Stimulated activated CD4-positive, alpha-beta T cell treated with anti-CD3 and anti-CD28 coated beads, TNF-alpha, amount 100 ng/mL, for 48 hours (primary cell): Measurements from ENCODE around the gene FRMD1.

Source experiments
- DNase-seq, 3 donors: peaks; one replicate each; pipeline ENCODE4 v3.0.0-alpha.2; 2020; ENCODE audit warnings: low read depth in 3 of 3

Gene FRMD1

DNA sequence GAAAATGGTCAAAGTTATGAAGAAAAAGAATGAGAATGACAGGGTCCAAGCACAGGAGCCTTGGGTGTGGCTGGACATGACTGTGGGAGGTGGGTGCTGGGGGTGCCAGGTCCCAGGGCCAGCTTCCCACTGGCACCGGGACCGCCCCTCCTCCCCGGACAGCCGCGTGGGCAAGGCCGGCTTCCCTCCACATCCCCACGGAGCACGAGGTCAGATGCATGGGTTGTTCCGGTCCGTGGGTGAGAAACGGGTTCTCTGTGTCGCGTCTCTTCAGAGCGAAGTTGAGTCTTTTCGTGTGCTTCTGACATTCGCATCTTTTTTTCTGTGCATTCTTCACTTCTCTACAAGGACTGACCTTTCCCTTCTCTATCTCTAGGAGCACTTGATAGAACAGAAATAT, 51.5 kb downstream of the FRMD1 start:
- DNase-seq = no peak

DNA sequence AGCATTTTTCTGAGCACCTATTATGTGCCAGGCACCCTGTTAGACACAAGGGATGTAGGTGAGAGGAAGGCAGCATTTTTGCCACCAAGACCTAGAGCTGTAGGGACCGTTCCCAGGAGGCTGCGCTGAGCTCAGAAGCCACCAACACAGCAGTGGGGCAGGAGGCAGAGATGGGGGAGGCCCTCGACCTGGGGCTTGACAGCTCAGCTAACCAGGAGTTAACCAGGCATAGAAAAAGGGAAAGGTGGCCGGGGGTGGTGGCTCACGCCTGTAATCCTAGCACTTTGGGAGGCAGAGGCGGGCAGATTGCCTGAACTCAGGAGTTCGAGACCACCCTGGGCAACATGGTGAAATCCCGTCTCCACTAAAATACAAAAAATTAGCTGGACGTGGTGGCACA, 52.1 kb downstream of the FRMD1 start:
- DNase-seq = no peak

DNA sequence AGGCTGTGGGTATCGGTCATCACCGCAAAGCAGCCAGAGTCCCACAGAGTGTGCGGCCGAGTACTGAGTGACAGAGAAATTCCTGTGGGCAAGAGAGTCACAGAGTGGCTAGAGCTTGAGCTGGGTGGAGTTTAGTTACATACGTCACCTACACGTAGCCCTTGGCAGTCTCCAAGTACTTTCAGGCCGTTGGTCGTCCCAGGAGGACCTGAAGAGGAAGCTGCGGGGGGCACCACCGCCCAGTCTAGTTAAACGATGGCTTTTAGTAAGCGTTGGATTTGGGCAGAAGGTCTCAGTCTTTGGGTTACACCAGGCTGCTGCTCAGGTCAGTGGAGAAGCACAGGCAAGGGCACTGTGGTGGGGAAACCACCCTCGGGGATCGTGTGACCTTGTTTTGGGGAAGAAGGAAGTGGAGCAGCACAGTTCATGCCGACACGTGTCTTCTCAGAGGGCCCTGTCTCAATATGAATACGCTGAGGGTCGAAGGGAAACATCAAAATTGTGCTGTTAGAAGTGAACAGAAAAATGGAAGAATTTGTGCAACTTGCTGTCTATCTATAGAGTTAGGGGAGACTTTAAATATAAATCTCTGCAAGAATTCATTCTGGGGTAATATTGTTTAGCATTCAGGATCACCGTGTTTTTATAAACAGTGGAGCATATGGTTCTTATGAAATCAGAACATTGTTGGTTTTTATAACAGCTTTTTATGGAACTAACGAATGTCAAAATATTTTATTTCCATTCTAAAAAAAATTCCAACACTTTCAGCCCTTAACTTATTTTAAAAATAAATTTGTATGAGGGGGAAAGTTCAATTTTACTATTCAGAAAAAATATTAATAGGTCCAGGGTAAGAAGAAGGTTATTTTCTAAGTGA, 52.9 kb downstream of the FRMD1 start:
- no peak for DNase-seq

DNA sequence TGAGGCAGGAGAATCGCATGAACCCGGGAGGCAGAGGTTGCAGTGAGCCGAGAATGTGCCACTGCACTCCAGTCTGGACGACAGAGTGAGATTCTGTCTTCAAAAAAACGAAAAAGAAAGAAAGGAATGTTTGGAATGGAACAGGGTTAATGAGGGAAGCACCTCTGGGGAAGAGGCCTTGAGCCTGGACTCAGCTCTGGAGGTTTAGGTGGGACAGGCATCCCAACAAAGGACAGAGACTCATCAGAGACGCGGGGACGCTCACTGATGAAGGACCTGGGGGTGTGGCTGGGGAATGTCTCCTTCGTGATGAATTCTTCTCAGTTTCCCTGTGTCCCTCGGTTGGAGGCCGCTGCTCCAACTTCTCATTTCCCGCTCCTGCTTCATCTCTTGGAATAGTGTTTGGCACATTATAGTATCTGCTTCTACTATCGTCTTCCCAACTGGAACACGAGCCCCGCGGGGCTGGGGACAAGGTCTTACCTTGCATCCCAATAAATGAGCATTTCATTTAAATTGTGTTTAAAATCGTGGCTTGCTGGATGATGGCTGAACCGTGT, 54.0 kb downstream of the FRMD1 start:
- no peak for DNase-seq

DNA sequence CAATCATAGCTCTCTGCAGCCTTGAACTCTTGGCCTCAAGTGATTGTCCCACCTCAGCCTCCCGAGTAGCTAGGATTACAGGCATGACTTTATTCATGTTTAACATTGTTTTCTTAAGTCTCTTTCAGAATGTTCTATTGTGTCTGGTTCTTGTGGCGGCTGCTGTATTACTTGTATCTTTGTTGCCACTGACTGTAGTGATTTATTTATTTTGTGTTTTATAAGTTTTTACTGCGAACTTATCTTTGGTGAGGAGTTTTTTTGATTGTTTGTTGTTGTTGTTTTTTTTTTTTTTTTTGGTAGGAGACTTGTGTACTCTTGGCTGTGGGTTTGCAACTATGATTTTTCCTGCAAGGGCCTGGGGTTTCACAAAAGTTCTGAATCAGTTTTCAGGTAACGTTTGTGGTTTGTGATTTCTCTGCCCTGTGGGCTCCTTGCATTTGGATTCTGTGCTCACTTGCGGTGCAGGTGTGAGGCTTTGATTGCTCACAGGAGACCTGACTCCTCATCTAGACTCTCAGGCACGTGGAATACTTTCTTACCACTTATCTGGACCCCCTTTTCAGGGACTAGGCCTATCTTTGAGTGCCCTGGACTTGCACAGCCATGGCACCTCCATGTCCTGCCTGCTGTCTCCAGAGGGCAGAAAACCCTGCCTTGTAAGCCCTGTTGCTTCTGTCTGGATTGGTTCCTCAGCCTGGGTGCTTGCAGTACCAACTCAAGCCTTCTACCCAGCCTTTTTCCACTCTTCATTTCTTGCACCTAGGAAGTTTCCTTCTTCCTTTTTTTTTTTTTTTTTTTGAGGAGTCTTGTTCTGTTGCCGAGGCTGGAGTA, 56.3 kb downstream of the FRMD1 start:
- DNase-seq = no peak

DNA sequence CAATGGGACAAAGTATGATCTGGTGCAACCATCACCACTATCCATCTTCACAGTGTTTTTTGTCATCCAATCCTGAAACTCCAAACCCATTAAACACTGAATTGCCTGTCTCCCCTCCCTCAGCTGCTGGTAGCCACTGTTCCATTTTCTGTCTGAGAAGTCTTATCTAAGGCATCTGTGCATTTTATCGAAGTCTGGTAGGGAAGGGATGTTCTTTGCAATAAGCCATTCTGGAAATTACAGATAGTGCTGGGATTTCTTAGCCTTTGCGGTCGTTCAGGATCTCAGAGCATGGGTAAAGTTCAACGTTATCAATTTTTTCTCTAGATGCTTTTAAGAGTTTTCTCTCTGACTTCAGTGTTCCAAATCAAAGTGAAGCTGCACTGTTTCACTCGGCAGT, 57.4 kb downstream of the FRMD1 start:
- no peak for DNase-seq

GRCh38 chr6:168020242-168020641, 58.8 kb downstream of the FRMD1 start:
- DNase-seq = no peak

DNA sequence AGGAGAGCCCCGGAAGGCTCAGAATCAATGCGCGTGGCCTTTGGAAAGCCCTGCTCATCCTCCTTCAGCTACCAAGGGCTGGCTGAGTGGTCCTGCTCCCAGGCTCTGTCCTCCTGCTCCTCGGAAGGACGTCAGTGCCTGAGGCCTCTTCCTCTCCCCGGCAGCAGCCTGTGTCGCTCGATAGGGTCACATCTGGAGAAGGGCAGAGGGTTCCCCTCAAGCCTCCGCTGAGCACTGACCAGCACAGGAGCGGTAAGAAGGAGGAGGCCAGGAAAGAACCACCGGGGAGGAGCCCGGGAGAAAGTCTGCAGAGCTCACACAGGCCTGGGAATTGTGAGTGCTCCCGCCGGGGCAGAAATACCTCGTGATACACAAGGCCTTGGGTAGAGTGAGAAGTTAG, 60.3 kb downstream of the FRMD1 start:
- no peak for DNase-seq

- no peak for DNase-seq
Observed at GRCh38 chr6:168017629-168018028, 61.4 kb downstream of the FRMD1 start.

DNA sequence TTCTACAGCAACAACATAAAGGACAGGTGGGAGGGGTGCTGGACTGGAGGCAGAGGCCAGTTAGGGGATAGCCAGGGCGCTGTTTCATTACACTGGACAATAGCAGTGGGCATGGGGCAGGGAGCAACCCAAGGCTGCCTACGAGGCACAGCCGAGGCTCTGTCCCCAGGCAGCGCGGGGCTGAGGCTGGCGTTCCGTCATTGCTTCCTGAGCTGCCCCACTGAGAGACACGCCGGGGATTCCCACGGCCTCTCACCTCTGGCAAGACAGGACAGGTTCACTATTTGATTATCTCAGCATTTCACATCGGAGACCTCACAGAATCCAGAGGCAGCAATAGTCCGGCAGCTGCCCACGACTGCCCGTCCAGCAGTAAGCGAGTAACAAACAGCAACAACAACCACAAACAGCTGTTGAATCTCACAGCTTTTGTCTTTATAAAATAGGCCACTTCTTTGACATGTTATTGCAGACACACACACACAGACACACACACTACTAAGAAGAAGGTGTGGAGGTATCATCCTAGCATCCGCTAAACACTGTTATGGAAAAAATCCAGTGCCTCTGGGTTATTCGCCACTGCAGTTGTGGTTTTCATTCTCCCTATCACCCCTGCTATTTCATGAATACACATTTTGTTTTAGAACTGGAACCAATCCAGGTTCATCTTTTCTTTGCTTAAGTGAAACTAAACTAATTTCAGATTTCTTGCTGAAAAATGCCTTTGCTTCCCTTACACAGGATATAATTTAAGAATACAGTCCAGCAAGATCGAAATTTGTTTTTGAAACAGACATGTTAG, 62.1 kb downstream of the FRMD1 start:
- no peak for DNase-seq

DNA sequence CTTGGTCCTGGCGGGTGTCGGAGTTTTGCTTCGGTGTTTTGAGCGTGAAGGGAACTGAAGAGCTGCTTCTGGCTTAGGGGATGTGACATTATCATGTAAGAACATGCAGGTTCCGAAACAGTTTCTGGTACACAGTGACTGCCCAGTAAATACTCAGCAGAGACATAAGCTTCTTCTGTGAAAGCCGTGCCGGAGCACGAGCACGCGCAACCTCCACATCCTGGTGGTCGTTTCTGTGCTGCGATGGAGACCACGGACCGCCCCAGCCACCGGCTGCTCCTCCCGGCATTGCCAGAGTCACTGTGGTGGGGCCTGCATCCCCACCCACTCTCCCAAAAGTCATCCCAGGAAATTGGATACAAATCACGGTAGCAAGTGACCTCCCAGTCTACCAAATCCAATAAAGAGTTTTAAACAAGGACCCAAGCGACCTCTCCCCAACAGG, 62.8 kb downstream of the FRMD1 start:
- DNase-seq = no peak

- no peak for DNase-seq
Observed at GRCh38 chr6:168015482-168016175, 63.4 kb downstream of the FRMD1 start.

DNA sequence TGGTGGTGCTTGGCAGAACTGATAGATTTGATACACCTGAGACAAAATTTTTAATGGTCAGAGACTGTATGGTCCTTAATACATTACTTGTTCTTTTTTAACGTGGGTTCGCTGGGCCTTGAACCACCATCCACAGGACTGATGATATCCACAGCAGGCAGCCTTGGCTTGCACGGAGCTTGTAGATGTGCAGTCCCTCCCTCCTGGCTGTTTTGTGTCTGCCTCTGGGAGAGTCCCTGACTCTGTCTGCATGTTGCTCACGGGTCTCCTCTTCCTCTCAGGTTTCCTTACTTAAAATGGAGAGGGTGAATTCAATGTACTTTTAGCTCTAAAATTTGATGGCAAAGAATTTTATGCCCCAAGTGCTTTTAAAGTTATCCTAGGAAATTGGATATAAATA, 64.0 kb downstream of the FRMD1 start:
- no peak for DNase-seq

DNA sequence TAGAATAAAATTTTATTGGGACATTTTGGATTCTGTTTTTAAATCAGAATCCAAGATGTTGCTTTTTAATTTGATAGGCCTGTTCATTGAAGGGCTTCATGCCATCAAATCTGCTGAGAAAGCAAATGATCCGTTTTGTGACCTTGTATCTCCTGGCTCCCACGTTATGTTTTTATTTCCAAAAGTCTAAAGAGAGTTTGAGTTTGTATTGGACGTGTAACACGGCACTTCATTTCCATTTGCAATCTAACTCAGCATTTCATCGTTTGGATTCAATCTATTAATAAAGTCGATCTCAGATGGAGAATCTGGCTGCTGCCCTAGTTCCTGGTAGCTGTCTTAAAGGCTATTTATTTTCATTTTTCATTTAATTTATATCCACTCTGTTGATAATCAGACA, 64.6 kb downstream of the FRMD1 start:
- no peak for DNase-seq

DNA sequence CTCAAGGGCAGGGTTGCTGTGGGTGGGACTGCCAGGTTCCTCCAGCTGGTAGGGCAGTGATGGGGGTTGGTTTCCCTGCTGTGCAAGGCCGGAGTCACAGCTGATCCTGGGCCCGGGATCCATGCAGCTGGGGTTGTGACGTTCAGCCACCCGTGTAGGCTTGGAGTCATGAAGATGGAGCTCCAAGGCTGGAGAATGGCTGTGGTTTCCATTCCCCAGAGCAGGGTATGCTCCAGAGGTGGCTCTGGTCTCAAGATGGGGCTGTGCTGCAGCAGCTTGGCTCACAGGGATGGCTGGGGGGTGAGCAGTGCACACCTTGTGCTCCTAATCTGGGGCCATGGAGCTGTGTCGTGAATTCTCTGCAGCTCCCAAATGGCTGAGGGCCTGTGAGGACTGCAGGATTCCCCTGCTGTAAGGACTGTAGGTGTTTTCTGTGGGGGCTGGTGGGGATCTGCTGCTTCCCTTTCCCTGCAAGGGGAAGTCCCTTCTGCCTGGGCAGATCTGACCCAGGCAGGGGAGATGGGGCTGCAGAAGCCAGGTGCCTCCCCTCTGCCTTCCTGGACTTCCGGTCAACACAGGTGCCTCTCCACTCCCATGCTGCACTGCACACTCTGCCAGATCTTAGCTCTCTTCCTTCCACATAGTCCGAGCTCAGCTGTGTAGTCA, 65.6 kb downstream of the FRMD1 start:
- no peak for DNase-seq

DNA sequence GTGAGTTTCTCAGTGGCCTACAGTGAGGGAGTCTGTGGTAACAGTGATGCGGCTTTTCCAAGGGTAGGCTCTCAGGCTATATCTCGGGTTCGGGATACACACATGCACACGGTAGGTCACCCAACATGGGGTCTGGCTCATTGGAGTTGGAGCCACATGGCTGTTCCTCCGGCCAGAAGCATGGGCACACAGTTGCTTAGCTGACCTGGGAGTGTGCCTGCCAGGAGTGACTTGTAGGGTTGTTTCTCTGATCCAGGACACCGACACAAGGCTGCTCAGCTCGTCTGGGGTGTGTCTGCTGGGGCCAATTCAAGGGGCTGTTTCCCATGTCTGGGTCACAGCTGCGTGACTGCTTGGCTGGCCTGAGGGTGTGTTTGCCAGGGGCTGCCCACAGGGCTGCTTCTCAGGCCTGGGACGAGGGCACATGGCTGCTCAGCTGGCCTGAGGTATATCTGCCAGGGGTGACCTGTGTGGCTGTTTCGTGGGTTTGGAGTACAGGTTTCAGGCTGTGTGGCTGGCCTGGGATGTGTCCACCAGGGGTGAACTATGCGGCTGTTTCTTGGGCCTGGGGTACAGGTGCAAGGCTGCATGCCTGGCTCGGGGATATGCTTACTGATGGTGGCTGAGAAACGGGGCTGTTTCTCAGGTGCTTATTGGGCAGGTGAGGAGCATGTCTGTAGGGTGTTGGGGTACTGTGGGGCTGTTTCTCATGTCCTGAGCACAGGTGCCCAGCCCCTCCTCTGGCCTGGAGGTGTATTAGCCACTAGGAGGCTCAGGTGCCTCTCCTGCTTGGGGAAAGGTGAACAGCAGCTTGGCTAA, 66.4 kb downstream of the FRMD1 start:
- DNase-seq = no peak

DNA sequence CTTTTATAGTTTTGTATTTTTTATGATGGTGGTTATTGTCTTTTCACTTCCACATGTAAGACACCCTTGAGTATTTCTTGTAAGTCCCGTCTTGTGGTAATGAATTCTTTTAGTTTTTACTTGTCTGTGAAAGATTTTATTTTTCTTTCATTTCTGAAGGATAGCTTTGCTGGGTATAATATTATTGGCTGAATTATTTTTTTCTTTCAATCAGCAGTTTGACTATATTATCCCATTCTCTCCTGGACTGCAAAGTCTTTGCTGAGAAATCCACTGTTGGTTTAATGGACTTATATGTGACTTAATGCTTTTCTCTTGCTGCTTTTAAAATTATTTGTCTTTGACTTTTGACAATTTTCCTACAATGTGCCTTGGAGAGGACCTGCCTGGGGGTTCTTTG, 67.7 kb downstream of the FRMD1 start:
- no peak for DNase-seq

GRCh38 chr6:168009331-168009730, 69.7 kb downstream of the FRMD1 start:
- no peak for DNase-seq

DNA sequence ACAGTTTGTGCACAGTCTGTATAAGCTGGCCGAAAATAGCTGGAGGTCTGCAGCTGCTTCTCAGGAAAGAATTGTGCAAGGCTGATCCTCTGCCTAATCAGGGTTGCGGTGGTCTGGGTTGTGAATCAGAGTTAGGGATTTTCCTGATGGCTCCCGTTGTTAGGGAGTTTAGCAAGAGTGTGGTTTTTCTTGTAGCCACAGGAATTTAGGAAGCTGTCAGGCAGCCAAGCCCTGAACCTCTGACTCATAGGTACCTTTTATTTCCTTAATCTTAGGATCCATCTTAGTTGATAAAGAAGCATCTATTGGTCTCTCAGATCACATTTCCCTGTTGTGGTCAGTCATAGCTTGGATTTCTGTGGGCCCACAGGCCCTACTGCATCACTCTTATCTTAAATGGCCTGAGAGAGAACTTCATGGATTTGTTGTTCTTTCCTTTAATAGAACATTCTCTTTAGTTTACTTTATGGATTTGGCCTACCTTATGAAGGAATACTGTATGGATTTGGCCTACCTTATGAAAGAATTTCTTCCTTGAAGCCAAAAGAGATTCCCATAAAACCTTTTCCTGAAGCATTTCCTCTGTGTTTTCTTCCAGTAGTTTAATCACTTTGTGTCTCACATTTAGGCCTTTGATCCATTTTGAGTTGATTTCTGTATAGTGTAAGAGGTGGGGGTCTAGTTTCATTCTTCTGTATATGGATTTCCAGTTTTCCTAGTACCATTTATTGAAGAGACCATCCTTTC, 71.2 kb downstream of the FRMD1 start:
- DNase-seq = no peak
